Right forelimb (tissue), 1 donor: ENCODE data around the gene MAN1B1.

Source experiments
- DNase-seq: peaks from one replicate; pipeline ENCODE4 v3.0.0-alpha.2; 2018

MAN1B1 gene

DNA sequence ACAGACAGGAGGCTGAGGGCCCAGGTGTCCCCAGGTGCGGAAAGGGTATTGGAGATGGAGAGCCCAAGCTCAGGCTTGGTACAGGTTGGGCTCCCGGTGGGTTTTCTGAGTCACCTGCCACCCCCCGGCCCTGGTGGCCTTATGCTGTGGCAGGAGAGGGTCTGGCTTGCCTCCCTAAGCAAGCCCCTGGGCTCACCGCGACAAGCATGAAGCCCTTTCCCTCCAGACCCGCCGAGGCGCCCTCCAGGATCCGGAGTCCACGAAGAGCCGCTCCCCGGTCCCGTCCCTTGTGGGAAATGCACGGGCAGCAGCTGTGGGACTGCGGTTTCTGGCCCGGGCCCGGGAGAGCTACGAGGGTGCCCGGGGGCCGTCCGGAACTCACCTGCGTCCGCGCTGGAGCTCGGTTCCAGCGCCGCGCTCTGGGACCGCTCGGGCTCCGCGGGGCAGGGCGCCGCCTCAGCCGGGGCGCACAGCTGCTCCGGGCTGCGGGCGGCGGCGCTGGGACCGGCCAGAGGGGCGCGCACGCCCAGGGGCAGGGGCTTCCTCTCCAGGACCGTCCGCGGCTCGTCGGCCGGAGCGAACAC lies 17.2 kb upstream of the MAN1B1 start:
- DNase-seq: no peak

- DNase-seq: peak; percentile 86
These were observed 16.4 kb upstream of the MAN1B1 start, which contains the start of gene SAPCD2 for GRCh38 chr9:137070201-137070905. TSS of gene SAPCD2 (minus strand) at chr9:137070557. CDS start at chr9:137070460, 97 bp downstream.

DNA sequence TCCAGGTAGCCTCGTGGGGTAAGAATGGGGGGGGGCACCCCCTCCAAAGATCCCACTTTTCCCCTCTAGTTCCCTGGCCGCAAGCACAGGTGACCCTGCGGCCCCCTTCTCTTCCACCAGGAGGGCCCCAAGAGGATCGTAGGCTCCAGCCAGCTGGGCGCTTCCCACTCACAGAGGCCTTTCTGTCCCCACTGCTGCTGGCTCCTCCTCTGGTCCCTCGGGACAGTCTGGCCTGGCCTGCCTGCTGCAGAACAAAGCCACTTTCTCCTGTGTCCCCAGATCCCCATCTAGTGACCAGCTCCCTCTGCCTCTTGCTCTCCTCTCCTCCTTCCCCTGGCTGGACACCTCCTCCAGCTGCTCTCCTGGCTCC lies 15.9 kb upstream of the MAN1B1 start:
- no peak for DNase-seq

DNA sequence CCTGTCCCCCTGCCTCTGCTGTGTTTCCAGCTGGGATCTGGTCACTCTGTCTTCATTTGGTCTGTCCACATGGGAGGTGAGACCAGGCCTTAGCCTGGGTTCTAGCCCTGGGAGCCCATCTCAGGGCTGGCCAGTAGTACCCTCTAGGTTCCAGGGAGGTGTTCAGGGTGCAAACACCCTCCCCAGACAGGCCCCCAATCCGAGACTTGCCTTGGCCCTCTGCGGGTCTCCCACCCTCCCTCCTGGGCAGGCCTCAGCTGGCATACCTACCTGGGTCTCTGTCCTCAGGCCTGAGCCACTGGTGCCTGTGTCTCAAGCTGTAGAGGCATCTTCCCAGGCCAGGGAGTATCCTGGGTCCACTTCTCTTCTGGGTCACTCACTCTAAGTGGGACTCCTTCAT lies 15.5 kb upstream of the MAN1B1 start:
- no peak for DNase-seq

GRCh38 chr9:137073992-137074399 lies 12.8 kb upstream of the MAN1B1 start:
- no peak for DNase-seq

- no peak for DNase-seq
These were observed 12.0 kb upstream of the MAN1B1 start for GRCh38 chr9:137074657-137075274.

- DNase-seq: no peak
These were observed 11.5 kb upstream of the MAN1B1 start for GRCh38 chr9:137075275-137075775.

DNA sequence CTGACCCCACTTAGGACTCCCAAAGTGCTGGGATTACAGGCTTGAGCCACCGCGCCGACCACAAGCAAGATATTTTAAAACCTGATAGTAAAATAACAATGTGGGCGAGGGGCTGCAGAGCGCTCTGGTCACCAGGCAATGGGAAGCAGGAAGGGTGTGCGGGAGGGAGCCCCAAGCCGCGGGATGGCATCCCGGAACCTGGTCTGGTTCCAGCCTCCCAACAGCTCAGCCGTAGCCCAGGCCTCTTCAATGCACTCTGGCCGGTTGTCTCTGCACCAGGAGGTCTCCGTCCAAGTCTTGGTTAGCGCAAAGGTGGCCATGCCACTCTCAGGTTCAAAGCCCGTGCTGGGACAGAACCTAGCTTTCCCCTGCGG lies 10.2 kb upstream of the MAN1B1 start:
- no peak for DNase-seq

GRCh38 chr9:137077010-137077747 lies 9.6 kb upstream of the MAN1B1 start, which contains the start of gene UAP1L1:
TSS of gene UAP1L1 (plus strand) at chr9:137077517. CDS start at chr9:137077533, 16 bp downstream.
- no peak for DNase-seq

GRCh38 chr9:137077758-137078693 lies 8.8 kb upstream of the MAN1B1 start:
- no peak for DNase-seq

DNA sequence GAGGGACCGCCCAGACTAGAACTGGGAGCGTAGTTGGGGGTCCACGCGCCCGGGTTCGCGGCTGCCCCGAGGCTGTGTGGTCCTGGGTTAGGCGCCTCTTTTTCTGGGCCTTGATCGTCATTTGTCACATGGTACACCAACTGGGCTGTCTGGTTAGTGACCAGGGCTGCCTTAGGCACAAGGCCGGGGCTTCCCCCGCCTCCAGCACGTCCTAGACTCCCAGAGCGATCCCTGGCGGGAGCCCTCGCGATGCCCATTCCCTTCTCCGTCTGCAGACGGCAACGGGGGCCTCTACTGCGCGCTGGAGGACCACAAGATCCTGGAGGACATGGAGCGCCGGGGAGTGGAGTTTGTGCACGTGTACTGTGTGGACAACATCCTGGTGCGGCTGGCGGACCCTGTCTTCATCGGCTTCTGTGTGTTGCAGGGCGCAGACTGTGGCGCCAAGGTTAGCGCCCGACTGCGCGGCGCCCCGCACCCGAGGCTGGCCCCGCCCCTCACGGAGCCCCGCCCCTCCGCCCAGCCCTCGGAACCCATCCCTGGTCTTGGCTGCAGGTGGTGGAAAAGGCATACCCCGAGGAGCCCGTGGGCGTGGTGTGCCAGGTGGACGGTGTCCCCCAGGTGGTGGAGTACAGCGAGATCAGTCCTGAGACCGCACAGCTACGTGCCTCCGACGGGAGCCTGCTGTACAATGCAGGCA lies 7.9 kb upstream of the MAN1B1 start:
- DNase-seq: no peak

DNA sequence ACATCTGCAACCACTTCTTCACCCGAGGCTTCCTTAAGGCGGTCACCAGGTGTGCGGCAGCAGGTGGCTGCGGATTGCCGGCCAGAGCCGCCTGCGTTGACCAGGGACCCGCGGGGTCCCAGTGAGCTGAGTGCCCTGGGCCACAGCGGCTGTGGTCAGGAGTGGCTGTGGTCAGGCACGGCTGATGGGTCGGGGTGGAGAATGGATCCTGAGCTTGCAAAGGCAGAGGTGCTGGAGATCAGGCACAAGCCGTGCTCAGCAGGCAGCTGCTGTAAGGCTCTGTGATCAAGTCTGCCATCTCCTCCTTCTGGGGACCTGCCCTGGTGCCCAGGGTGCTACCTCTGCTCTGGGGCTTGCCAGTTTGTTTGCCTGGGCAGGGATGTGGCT lies 7.4 kb upstream of the MAN1B1 start:
- no peak for DNase-seq

GRCh38 chr9:137080260-137081122 lies 6.3 kb upstream of the MAN1B1 start:
- DNase-seq: no peak

- DNase-seq: no peak
These were observed 4.4 kb upstream of the MAN1B1 start for GRCh38 chr9:137082222-137082924.

DNA sequence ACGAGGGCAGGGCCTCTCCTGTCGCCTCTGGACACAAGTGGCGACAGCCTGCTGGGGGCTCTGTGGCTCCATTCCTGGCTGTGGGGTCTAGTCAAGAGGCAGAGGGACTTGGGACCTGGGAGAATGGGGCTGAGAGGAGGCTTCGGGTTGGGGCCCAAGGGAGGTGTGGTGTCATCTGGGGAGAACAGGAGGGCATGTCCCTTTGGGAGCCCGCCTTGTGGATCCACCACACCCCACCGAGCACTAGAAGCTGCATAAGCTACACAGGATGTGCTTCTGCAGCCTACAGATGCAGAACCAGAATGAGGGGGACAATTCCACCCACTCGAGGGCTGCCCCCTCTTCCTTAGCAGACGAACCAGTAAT lies 3.9 kb upstream of the MAN1B1 start:
- DNase-seq: no peak

GRCh38 chr9:137083394-137084004 lies 3.3 kb upstream of the MAN1B1 start:
- DNase-seq: no peak

DNA sequence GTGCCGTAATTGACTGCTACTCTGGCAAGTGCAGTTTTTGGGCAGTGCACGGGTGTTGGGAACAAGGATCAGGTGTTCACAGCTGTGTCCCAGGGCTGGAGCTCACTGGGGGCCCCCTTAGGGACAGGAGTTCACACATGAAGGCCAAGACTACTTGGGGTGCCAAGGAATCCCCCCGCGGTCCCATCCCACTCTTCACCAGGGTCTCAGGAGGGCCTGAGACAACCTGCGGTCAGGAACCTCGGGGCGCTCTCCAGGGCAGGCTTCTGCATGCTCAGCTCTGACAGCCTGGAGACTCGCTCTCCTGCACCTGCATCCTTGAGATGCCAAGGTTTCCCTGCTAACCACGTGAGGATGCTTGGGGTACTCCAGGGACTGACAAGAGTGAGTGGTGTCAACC lies 2.3 kb upstream of the MAN1B1 start:
- DNase-seq: no peak

DNA sequence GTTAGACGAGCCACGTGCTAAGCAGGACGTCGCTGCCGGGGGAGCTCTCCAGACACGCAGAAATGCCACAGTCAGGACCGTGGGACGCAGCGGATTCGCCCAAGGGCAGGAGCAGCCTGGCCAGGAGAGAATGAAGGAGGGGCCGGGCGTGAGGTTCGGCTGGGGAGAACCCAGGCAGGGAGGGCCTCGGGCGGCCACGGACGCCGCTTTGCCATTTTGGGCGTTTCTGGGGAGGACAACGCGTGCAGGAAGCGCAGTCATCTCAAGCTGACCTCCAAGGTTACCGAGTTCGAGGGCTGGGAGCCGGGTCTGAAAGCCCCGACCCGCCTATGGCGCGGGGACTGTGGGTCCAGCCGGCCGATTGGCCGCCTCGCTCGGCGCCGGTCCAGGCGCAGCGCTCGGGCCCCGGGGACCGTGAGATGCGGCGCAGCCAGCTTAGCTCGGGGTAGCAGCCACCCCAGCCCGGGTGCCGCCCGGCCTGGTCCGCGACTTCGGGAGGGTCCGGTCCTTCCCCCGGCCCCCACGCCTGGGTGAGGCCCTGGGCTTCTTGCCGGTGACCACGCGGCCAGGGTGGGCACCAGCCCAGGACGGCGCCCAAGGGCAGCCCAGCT lies 760 bp upstream of the MAN1B1 start:
- peak; percentile 68 for DNase-seq

DNA sequence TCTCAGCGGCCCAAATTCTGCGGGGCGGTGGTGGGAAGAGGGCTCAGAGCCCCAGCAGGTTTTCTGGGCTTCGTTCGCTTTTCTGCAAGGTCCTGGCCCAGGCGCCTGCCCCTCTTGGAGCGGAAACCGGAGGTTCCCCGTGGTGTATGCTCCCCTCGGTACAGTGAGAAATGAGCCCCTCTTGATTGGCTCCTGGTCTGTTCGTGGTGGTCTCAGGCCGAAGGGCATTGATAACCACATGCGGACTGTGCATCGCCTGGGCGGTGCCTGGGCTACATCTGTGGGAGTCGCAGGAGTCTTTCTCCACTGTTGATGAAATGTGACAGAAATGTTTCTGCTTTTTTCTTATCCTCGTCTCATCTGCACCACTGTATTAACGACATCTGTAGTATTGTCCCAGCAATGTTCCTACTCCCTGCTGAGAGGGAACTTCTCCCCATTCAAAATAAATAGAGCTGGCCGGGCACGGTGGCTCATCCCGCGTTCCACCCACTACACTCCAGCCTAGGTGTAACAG lies 682 bp downstream of the MAN1B1 start:
- DNase-seq: no peak
